SK-N-SH treated with all-trans-retinoic acid at 6 μM for 48 hours (cell line): ENCODE measurements around the gene ZMYND19.

Experiments used
- GLIS3 ChIP-seq: fragments of 250-450 bp; sonication (Bioruptor Pico); IDR thresholded peaks from 2 replicates; pipeline ENCODE4 v1.5.0; 2020; ENCODE audit warnings: mild to moderate bottlenecking, moderate library complexity
- ISL1 ChIP-seq: fragments of 250-450 bp; sonication (Bioruptor Pico); IDR thresholded peaks from 2 replicates; pipeline ENCODE4 v2.1.2; 2022; ENCODE audit warnings: mild to moderate bottlenecking, moderate library complexity
- PPARA ChIP-seq: fragments of 250-450 bp; sonication (Bioruptor Pico); IDR thresholded peaks from 2 replicates; pipeline ENCODE4 v1.5.0; 2020; ENCODE audit warnings: mild to moderate bottlenecking, borderline replicate concordance
- RARB ChIP-seq: fragments of 250-450 bp; sonication (Bioruptor Pico); IDR thresholded peaks from 2 replicates; pipeline ENCODE4 v1.8.0; 2021; ENCODE audit warnings: mild to moderate bottlenecking, moderate library complexity
- ZC3H10 ChIP-seq: fragments of 250-450 bp; sonication (Bioruptor Pico); IDR thresholded peaks from 2 replicates; pipeline ENCODE4 v1.5.1; 2021; ENCODE audit warnings: mild to moderate bottlenecking, moderate library complexity
- ZFP3 ChIP-seq: fragments of 250-450 bp; sonication (Bioruptor Pico); IDR thresholded peaks from 2 replicates; pipeline ENCODE4 v1.5.0; 2020; ENCODE audit warnings: mild to moderate bottlenecking, moderate library complexity
- ZNF8 ChIP-seq: fragments of 450-650 bp; formaldehyde crosslinking; IDR thresholded peaks from 2 replicates; pipeline ENCODE4 v1.5.0; 2020; ENCODE audit warnings: mild to moderate bottlenecking, moderate library complexity
- TF ChIP-seq, protein P1 (sequence below): fragments of 250-450 bp; sonication (Bioruptor Pico); IDR thresholded peaks from 2 replicates; pipeline ENCODE4 v1.8.0; 2021; ENCODE audit warnings: low read depth, mild to moderate bottlenecking, moderate library complexity, borderline replicate concordance
- TF ChIP-seq, protein P2 (sequence below): fragments of 250-450 bp; sonication (Bioruptor Pico); IDR thresholded peaks from 2 replicates; pipeline ENCODE4 v1.5.1; 2020; ENCODE audit warnings: low read depth, mild to moderate bottlenecking, moderate library complexity
- TF ChIP-seq, protein P3 (sequence below): fragments of 250-450 bp; sonication (Bioruptor Pico); IDR thresholded peaks from 2 replicates; pipeline ENCODE4 v1.8.0; 2020; ENCODE audit warnings: mild to moderate bottlenecking, moderate library complexity, borderline replicate concordance

DNA sequence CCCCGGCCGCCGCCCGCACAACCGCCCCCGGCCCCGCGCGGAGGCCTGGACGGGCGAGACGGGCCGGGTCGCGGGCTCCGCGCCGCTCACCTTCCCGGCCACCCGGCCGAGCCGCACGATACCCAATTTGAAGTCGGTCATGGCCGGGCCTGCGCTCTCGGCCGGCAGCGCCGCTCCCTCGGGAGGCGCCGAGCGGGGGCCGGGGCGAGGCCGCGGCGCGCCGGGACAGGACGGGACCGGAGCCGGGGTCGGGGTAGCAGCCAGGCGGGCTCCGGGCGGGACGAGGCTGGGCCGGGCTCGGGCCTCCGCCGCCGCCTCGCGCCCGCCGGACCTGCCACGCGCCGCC is 216 bp downstream of the ZMYND19 start:
- TF ChIP-seq ISL1 (CRISPR knock-in tag) (no peak), RARB (CRISPR knock-in tag) (no peak), ZC3H10 (no peak), PPARA (CRISPR knock-in tag) (no peak), ZFP3 (CRISPR knock-in tag) (no peak), GLIS3 (CRISPR knock-in tag) (no peak), ZNF8 (CRISPR knock-in tag) (no peak)
- TF ChIP-seq, protein P1, sequence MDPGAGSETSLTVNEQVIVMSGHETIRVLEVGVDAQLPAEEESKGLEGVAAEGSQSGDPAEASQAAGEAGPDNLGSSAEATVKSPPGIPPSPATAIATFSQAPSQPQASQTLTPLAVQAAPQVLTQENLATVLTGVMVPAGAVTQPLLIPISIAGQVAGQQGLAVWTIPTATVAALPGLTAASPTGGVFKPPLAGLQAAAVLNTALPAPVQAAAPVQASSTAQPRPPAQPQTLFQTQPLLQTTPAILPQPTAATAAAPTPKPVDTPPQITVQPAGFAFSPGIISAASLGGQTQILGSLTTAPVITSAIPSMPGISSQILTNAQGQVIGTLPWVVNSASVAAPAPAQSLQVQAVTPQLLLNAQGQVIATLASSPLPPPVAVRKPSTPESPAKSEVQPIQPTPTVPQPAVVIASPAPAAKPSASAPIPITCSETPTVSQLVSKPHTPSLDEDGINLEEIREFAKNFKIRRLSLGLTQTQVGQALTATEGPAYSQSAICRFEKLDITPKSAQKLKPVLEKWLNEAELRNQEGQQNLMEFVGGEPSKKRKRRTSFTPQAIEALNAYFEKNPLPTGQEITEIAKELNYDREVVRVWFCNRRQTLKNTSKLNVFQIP (CRISPR knock-in tag) = no peak
- TF ChIP-seq, protein P2, sequence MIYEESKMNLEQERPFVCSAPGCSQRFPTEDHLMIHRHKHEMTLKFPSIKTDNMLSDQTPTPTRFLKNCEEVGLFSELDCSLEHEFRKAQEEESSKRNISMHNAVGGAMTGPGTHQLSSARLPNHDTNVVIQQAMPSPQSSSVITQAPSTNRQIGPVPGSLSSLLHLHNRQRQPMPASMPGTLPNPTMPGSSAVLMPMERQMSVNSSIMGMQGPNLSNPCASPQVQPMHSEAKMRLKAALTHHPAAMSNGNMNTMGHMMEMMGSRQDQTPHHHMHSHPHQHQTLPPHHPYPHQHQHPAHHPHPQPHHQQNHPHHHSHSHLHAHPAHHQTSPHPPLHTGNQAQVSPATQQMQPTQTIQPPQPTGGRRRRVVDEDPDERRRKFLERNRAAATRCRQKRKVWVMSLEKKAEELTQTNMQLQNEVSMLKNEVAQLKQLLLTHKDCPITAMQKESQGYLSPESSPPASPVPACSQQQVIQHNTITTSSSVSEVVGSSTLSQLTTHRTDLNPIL (CRISPR knock-in tag) = no peak
- TF ChIP-seq, protein P3, sequence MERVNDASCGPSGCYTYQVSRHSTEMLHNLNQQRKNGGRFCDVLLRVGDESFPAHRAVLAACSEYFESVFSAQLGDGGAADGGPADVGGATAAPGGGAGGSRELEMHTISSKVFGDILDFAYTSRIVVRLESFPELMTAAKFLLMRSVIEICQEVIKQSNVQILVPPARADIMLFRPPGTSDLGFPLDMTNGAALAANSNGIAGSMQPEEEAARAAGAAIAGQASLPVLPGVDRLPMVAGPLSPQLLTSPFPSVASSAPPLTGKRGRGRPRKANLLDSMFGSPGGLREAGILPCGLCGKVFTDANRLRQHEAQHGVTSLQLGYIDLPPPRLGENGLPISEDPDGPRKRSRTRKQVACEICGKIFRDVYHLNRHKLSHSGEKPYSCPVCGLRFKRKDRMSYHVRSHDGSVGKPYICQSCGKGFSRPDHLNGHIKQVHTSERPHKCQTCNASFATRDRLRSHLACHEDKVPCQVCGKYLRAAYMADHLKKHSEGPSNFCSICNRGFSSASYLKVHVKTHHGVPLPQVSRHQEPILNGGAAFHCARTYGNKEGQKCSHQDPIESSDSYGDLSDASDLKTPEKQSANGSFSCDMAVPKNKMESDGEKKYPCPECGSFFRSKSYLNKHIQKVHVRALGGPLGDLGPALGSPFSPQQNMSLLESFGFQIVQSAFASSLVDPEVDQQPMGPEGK (CRISPR knock-in tag) = no peak
